Measurements from ENCODE around the gene S1PR4. TPM values are rescaled to one million over a fixed set of nuclear protein-coding genes. Genes with fewer than 3 reads are reported as not detected.

S1PR4 gene
- total RNA-seq, 3 donors from 2014 or later, result 0.38 to 2.5 (median 0.82) TPM

GRCh38 chr19:3186160-3186688, 7.7 kb downstream of the S1PR4 start:
- Histone ChIP-seq H3K4me1 (ENCODE audit: low read depth) (peaks cover 45% of the 10 kb centered on the region), H3K9me3 (no peaks in the 10 kb centered on the region), H3K36me3 (ENCODE audit: low read depth) (no peaks in the 10 kb centered on the region), H3K4me3 (peak overlapping the region; percentile 91)
- intact Hi-C loops (cut with DNase I, micrococcal nuclease), result no loop called here
- DNase-seq (peak in 2 of 3 donors; percentile 38 to 63), ATAC-seq (peak; percentile 38)
- TF ChIP-seq CTCF (IDR thresholded peaks at IDR 0.05), result no peak

- H3K4me1 ChIP-seq (ENCODE audit: low read depth), result peaks cover 45% of the 10 kb centered on the region
- H3K36me3 ChIP-seq (ENCODE audit: low read depth), result no peaks in the 10 kb centered on the region
- TF ChIP-seq CTCF (IDR thresholded peaks at IDR 0.05), result no peak
- no peaks in the 10 kb centered on the region for H3K9me3 ChIP-seq
- ATAC-seq (no peak), DNase-seq (peak in 1 of 3 donors; percentile 51)
- H3K4me3 ChIP-seq, result peak overlapping the region; percentile 91
- intact Hi-C loops (cut with DNase I, micrococcal nuclease), result no loop called here
Observed at GRCh38 chr19:3186891-3187661, 8.5 kb downstream of the S1PR4 start.

GRCh38 chr19:3187662-3188511, 9.3 kb downstream of the S1PR4 start:
- Histone ChIP-seq H3K4me3 (no peak overlapping the region), H3K9me3 (no peaks in the 10 kb centered on the region), H3K36me3 (ENCODE audit: low read depth) (no peaks in the 10 kb centered on the region), H3K4me1 (ENCODE audit: low read depth) (peaks cover 45% of the 10 kb centered on the region)
- intact Hi-C loops (cut with DNase I, micrococcal nuclease), result no loop called here
- TF ChIP-seq CTCF (IDR thresholded peaks at IDR 0.05), result no peak
- DNase-seq (peak in 1 of 3 donors; percentile 42), ATAC-seq (no peak)

- no peak overlapping the region for H3K4me3 ChIP-seq
- DNase-seq (peak; percentile 90 to 92 (median 92)), ATAC-seq (peak; percentile 71)
- no peaks in the 10 kb centered on the region for H3K36me3 ChIP-seq (ENCODE audit: low read depth)
- TF ChIP-seq CTCF (IDR thresholded peaks at IDR 0.05), result no peak
- no peaks in the 10 kb centered on the region for H3K9me3 ChIP-seq
- H3K4me1 ChIP-seq (ENCODE audit: low read depth), result peaks cover 45% of the 10 kb centered on the region
- intact Hi-C loops (cut with DNase I, micrococcal nuclease), result no loop called here
Observed at GRCh38 chr19:3188627-3189596, 10.3 kb downstream of the S1PR4 start.

Measured in mucosa of descending colon (tissue), 3 donors.